Fibroblast of skin of abdomen (primary cell): Measurements from ENCODE around the gene FBXO9. TPM values are rescaled to one million over a fixed set of nuclear protein-coding genes. Genes with fewer than 3 reads are reported as not detected.

Experiments used
- DNase-seq: peaks from one replicate; pipeline ENCODE4 v3.0.0-alpha.2; 2013
- polyA plus RNA-seq, 2 experiments: library from polyadenylated mRNA; unstranded; fragments of 120-200 nt; gene quantifications; one replicate each; pipeline ENCODE4 v1.2.1, GENCODE V29; 2013; ENCODE audit not compliant: insufficient read length in 2 of 2

FBXO9 gene
- 67.9 TPM for polyA plus RNA-seq (2013, experiment 1 of 2; ENCODE audit: insufficient read length)
- polyA plus RNA-seq (2013, experiment 2 of 2; ENCODE audit: insufficient read length), result 66.8 TPM

GRCh38 chr6:53065266-53066076, at the start of gene FBXO9:
FBXO9 (plus strand) TSS chr6:53065404; CDS start chr6:53065790, 386 bp downstream.
- DNase-seq, result peak; percentile 50

GRCh38 chr6:53015486-53015885, 49.7 kb upstream of the FBXO9 start:
- no peak for DNase-seq

GRCh38 chr6:53018446-53018845, 46.8 kb upstream of the FBXO9 start:
- no peak for DNase-seq

- DNase-seq, result peak; percentile 33
Observed at GRCh38 chr6:53020005-53020744, 45.0 kb upstream of the FBXO9 start.

GRCh38 chr6:53023323-53023722, 41.9 kb upstream of the FBXO9 start:
- no peak for DNase-seq

- no peak for DNase-seq
Observed at GRCh38 chr6:53026526-53026925, 38.7 kb upstream of the FBXO9 start.

- DNase-seq, result no peak
Observed at GRCh38 chr6:53027131-53027718, 38.0 kb upstream of the FBXO9 start.

GRCh38 chr6:53028467-53028866, 36.7 kb upstream of the FBXO9 start:
- no peak for DNase-seq

- no peak for DNase-seq
Observed at GRCh38 chr6:53029257-53029656, 35.9 kb upstream of the FBXO9 start.

GRCh38 chr6:53029761-53030160, 35.4 kb upstream of the FBXO9 start:
- no peak for DNase-seq

GRCh38 chr6:53031281-53031680, 33.9 kb upstream of the FBXO9 start:
- no peak for DNase-seq

GRCh38 chr6:53032849-53033248, 32.4 kb upstream of the FBXO9 start:
- peak; percentile 25 for DNase-seq

- peak; percentile 28 for DNase-seq
Observed at GRCh38 chr6:53033764-53034163, 31.4 kb upstream of the FBXO9 start.

- DNase-seq, result no peak
Observed at GRCh38 chr6:53035549-53036213, 29.5 kb upstream of the FBXO9 start.

- no peak for DNase-seq
Observed at GRCh38 chr6:53038141-53038540, 27.1 kb upstream of the FBXO9 start.

GRCh38 chr6:53038596-53038995, 26.6 kb upstream of the FBXO9 start:
- no peak for DNase-seq

- DNase-seq, result peak; percentile 83
Observed at GRCh38 chr6:53041356-53041755, 23.8 kb upstream of the FBXO9 start.

- peak; percentile 95 for DNase-seq
Observed at GRCh38 chr6:53042112-53042511, 23.1 kb upstream of the FBXO9 start.

GRCh38 chr6:53043581-53043980, 21.6 kb upstream of the FBXO9 start:
- peak; percentile 83 for DNase-seq

GRCh38 chr6:53044071-53044470, 21.1 kb upstream of the FBXO9 start:
- DNase-seq, result peak; percentile 70

GRCh38 chr6:53044572-53044971, 20.6 kb upstream of the FBXO9 start:
- DNase-seq, result no peak

GRCh38 chr6:53045891-53046673, 19.1 kb upstream of the FBXO9 start:
- no peak for DNase-seq
